SIG-M5 treated with dmso at 0.1 percent for 504 hours (cell line): ENCODE data around the gene PRAMEF12.
"Not testable (repeated sequence)": the region's sequence is repeated elsewhere in the genome, so short reads cannot be mapped to it uniquely, and the experiment has no call there.

Experiments used
- DNase-seq: peaks from one replicate; lab custom pipeline; 2025; ENCODE audit not compliant: unreplicated experiment; lab: John Stamatoyannopoulos, UW

The PRAMEF12 gene

DNA sequence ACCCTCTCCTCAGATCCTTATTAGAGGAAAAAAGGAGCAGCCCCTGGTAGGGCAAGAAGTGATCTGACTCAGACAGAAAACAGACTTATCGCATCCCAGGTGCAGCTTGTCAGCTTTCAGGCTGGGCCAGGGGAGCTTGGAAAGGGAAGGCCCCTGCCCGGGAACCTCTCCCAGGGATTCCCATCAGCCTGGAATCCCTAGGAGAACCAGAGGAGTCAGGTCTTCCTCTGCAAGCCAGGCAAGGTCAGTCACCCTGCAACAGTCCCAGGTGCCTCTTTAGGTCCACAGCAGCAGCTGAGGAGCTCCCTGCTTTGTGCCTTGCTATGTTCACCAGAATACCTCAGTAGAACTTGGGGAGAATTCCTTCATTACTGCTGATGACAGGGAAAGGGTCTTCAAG lies 2.9 kb upstream of the PRAMEF12 start:
- DNase-seq = no peak

DNA sequence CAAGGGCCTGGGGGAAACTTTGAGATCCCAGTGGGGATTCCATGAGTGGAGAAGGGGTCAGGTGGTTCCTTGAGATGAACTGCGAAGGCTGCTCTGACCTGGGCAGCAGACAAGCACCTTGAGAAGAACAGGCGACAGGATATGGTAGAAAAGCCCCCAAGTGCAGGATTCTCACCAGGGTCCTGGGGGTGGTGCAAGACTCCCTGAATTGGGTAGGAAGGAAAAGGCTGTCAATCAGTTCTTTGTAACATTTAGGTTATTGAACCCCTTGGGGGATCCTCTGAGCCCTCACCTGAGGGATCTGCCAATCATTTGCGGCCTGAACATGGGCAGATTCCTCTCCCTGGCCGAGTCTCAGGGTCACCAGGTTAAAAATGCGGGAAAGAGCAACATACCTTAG lies 2.4 kb upstream of the PRAMEF12 start:
- no peak for DNase-seq

DNA sequence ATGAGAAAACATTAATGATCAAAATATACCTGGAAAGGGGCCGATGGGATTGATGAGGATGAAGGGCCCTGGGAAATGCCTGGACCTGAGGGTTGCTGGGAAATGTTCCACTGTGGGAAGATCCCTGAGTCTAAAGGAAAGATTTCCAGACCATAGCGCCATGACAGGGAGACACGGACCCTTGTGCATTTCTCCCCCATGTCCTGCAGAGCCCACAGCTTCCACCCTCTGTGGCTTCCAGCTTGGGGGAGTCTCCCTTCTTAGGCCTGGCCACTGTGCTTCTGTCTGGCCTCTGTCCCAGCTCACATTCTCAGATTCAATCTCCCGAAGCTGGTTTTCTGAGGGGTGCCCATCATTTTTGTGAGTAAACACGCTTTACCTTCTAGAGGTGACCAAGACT lies 1.0 kb upstream of the PRAMEF12 start:
- no peak for DNase-seq

DNA sequence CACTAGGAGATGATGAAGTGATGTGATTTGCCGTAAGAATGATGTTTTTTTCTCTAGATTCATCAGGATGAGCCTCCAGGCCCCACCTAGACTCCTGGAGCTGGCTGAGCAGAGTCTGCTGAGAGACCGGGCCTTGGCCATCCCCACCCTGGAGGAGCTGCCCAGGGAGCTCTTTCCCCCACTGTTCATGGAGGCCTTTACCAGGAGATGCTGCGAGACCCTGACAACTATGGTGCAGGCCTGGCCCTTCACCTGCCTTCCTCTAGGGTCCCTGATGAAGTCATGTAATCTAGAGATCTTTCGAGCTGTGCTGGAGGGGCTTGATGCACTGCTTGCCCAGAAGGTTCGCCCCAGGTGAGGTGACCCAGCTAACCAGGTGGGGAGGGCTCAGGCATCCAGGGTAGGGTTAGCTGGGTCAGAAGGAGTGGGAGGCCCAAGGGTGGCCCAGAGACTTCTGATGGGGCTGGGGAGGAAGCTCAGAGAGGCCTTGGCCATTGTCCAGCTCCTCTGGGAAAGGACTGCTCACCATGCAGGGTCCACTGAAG lies 1.3 kb downstream of the PRAMEF12 start:
- DNase-seq = no peak

DNA sequence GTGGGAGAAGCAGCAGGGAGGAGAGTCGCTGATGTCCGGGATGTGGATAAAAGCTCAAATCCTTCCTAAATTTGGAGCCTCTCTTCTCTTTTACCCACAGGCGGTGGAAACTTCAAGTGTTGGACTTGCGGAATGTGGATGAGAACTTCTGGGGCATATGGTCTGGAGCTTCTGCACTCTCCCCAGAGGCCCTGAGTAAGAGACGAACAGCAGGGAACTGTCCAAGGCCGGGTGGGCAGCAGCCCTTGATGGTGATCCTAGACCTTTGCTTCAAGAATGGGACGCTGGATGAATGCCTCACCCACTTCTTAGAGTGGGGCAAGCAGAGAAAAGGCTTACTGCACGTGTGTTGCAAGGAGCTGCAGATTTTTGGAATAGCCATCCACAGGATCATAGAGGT lies 1.9 kb downstream of the PRAMEF12 start:
- DNase-seq = no peak

DNA sequence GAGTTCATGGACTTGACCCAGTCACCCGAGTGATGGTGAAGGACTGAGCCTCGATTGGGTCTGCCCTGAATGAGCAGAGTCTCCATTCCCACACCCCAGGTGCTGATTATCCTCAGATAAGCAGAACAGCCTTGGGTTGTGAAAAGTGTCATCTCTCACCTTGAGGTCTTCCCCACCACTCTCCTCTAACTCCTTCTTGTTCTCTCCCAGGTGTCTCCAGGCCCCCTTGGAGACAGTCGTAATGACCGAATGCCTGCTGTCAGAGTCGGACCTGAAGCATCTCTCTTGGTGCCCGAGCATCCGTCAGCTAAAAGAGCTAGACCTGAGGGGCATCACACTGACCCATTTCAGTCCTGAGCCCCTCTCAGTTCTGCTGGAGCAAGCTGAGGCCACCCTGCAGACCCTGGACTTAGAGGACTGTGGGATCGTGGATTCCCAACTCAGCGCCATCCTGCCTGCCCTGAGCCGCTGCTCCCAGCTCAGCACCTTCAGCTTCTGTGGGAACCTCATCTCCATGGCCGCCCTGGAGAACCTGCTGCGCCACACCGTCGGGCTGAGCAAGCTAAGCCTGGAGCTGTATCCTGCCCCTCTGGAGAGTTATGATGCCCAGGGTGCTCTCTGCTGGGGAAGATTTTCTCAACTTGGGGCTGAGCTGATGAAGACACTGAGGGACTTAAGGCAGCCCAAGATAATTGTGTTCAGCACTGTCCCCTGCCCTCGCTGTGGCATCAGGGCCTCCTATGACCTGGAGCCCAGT lies 3.4 kb downstream of the PRAMEF12 start:
- no peak for DNase-seq

DNA sequence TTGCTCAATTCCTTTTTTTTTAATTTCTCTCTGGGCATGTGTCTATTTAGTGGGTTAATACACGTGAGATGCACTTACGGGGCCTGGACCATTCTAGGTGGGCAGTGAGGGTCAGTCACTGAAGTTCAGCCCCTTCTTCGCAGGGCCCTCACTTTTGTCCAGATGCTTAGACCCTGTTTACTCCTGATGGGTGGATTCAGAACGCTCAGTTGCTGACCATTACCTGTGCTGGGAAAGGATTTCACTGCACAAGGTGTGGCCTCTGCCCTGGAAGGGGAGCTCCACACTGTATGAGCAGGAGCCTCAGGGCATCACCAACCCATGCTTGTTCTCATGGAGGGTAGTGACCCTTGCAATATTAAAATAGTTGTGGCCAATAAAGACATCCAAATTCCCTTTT lies 4.5 kb downstream of the PRAMEF12 start:
- DNase-seq = no peak

DNA sequence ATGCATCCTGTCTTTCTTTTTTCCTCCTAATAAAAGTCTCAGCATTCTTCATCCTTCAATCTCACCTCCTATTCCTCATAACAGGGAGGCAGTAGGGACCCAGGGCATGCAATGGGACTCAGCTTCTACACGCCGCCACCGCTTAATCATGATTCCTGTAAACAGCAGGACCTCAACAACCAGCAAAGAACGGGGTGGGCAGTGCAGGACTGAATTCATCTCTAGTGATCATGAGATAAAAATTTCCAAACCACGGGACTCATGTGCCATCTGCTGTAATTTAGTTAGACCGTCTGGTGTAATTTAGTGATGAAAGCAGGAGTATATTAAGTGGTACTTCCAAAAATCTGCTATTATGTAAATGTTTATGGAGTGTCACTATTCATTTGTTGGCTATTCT lies 5.4 kb downstream of the PRAMEF12 start:
- no peak for DNase-seq

DNA sequence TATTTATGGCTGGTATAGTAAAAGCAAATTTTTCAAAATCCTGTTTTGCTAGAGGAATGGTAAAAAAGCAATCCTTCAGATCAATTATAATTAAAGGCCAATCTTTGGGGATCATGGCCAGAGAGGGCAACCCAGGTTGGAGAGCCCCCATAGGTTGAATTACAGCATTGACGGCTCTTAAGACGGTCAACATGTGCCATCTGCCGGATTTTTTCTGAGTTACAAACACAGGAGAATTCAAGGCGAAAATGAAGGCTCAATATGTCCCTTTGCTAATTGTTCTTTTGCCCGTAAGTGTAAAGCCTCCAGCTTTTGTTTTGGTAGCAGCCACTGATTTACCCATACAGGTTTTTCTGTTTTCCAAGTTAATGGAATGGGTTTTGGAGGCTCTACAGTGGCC lies 8.0 kb downstream of the PRAMEF12 start:
- DNase-seq = not testable (repeated sequence)

DNA sequence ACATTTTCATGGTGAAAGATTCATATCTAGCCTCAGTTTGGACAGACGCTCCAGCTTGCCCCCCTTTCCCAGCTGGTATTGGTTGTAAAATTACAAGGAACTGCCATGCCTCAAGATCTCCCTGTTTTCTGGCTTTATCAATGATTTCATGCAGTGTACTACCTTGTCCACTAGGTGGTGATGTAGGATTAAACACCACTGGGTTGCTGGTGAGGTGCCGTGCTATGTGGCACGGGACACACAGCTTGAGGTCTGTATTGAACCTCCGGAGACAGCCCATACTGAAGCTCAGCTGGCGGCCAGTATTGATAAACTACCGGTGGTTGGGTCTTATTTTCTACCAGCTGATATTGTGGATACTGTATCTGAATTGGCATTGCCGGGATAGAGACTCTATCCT lies 10.2 kb downstream of the PRAMEF12 start:
- not testable (repeated sequence) for DNase-seq

DNA sequence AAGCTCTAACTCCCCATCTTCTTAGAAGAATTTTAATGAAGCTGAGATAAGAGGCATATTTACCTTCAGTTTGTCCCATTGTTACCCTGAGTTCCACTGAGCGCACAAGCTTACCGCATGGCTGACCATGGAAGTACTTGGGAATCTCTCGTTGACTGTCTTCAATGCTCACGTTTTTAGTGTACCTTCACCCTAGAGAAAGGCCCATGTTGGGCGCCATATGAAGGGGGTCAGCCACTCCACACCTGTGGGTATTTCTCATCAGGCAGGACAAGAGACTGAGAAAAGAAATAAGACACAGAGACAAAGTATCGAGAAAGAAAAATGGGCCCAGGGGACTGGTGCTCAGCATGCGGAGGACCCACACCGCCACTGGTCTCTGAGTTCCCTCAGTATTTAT lies 11.2 kb downstream of the PRAMEF12 start:
- DNase-seq = not testable (repeated sequence)

DNA sequence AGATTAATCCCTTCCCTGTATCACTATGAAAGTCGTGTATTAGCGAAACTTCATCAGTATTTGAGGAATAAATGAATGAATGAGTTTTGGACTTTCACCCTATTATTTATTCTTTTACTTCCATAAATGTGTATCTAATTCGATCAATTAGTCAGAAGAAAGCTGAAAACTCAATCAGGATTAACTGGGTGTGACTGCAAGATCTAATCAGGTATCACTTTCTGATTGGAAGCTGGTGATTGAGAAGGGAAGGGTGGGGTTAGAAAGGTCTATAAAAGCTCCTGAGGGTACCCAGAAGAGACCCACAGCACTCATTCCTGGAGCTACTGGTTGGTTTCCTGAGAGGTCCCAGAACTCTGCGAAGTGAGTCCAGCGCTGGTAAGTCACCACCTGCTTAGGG lies 17.6 kb downstream of the PRAMEF12 start, which contains the start of gene PRAMEF1:
Gene PRAMEF1 (plus strand): TSS at position 301 of the 400 bp plus-strand sequence. CDS start 1,831 bp downstream, outside the sequence.
- DNase-seq = not testable (repeated sequence)

DNA sequence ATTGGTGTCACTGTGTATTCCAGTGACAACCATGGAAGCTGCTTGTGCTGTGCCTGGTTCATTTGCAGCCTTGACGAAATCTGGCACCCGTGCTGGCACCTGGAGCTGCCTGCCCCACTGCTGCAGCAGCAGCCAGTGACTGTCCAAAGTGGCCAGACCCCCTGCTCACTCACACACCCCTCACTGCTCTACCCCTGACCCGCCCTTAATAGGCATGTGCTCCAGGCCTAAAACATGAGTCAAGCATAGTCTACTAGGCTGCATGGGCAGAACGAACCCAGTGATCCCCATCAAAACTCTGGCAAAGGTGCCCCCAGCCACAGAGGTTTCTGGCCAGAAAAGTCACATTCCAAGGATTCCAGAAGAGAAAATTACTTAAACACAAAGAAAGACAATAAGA lies 25.4 kb downstream of the PRAMEF12 start:
- DNase-seq = no peak

DNA sequence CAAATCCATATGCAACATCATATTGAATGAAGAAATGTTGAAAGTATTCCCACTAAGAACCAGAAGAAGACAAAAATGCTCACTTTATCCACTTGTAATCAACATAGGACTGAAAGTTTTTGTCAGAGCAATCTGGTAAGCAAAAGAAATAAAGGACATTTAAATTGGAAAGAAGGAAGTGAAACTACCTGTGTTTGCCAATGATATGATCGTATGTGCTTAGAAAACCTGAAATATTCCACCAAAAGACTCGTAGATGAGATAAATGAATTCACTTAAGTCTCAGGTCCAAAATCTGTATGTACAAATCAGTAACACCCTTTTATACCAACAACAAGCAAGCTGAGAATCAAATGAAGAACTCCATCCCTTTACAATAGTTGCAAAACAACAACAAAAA lies 26.2 kb downstream of the PRAMEF12 start:
- no peak for DNase-seq

DNA sequence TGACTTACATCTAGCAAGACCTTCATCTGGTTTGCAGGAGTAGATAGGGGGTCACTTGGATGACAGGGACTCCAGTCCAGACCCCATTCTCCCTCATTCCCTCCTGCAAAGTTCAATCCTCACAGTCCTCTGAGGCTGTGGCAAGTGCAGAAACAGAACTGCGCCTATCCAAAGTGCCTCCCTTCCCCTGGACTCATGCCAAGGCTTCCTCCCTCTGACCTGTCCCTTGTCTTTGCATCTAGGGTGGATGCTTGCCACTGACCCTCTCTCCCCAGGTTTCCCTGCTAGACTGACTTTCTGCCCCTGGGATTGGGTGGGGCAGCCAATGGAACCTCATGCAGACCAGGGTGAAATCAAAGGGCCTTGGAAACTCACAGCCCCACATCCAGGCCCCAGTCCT lies 36.4 kb downstream of the PRAMEF12 start:
- DNase-seq = no peak

DNA sequence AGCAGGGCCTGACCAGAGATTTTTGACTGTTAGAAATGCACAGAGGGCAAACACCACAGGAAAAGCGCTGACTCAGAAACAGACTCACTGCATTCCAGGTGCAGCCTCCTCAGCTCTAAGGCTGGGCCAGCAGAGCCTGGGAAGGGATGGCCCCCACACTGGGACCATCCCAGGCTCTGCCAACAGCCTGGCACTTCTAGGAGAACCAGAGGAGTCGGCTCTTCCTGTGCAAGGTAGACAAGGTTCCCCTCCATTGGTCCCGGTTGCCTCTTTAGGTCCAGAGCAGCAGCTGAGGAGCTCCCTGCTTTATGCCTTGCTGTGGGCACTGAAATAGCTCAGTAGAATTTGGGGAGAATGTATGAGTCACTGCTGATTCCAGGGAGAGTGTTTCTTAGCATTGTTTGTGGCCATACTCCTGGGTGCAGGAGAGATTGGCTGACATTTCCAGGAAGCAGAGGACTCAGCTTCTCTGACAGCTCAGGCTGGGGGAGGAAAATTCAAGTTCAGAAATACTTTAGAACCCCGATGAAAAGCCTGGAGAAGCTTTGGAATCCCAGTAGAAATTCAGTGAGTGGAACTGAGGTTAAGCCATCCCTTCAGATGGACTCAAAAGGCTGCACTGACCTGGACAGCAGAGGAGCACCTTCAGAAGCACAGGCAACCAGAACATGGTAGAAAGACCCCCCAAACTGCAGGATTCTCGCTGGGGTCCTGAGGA lies 37.3 kb downstream of the PRAMEF12 start:
- DNase-seq = no peak

DNA sequence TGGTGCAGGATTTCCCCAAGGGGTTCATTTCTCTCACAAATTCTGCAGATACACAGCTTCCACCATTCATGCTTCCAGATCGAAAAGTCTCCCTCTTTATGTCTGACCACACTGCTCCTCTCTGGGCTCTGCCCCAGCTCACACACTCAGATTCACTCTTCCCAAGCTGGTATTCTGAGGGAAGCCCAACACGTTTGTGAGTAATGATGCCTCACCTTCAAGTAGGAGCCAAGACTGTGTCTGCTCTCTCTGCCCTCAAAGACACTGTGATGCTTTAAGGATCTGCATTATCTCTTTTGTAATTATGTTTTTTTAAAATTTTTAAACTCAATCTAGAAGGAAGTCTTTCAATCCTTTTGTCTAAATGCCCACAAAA lies 37.9 kb downstream of the PRAMEF12 start:
- no peak for DNase-seq

DNA sequence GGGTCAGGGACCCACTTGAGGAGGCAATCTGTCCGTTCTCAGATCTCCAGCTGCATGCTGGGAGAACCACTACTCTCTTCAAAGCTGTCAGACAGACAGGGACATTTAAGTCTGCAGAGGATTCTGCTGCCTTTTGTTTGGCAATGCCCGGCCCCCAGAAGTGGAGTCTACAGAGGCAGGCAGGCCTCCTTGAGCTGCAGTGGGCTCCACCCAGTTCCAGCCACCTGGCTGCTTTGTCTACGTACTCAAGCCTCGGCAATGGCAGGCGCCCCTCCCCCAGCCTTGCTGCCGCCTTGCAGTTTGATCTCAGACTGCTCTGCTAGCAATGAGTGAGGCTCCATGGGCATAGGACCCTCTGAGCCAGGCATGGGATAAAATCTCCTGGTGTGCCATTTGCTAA lies 45.5 kb downstream of the PRAMEF12 start:
- not testable (repeated sequence) for DNase-seq
